Karpas-422 (cell line): ENCODE data around the gene TSHZ2. TPM values are rescaled to one million over a fixed set of nuclear protein-coding genes. Genes with fewer than 3 reads are reported as not detected.

ENCODE experiments used
- DNase-seq: peaks from one replicate; pipeline ENCODE4 v3.0.0-alpha.2; 2015
- H2AFZ ChIP-seq: fragments of 200-600 bp; sonication (generic); 2 replicates; pipeline ENCODE4 v1.6.1; 2014; ENCODE audit warnings: antibody characterized with exemption, low read length, mixed read lengths
- H3K27ac ChIP-seq: fragments of 200-600 bp; sonication (generic); 2 replicates; pipeline ENCODE4 v1.5.1; 2014; ENCODE audit warnings: mild to moderate bottlenecking, low read length, moderate library complexity
- H3K27me3 ChIP-seq: fragments of 200-600 bp; sonication (generic); 2 replicates; pipeline ENCODE4 v1.6.1; 2014; ENCODE audit warnings: low read length, mixed read lengths
- H3K36me3 ChIP-seq: fragments of 200-600 bp; sonication (generic); 2 replicates; pipeline ENCODE4 v1.6.1; 2014; ENCODE audit warnings: low read length, mixed read lengths; ENCODE audit not compliant: insufficient read depth
- H3K4me1 ChIP-seq: fragments of 200-600 bp; sonication (generic); 2 replicates; pipeline ENCODE4 v1.6.1; 2014; ENCODE audit warnings: mild to moderate bottlenecking, low read length, mixed read lengths
- H3K4me2 ChIP-seq: fragments of 200-600 bp; sonication (generic); 2 replicates; pipeline ENCODE4 v1.6.1; 2014; ENCODE audit warnings: low read length, low read depth, mild to moderate bottlenecking; ENCODE audit not compliant: poor library complexity, severe bottlenecking
- H3K4me3 ChIP-seq: fragments of 200-600 bp; sonication (generic); 2 replicates; pipeline ENCODE4 v1.5.1; 2014; ENCODE audit warnings: mild to moderate bottlenecking, antibody characterized with exemption, low read length, mixed read lengths
- H3K79me2 ChIP-seq: fragments of 200-600 bp; sonication (generic); 2 replicates; pipeline ENCODE4 v1.6.1; 2014; ENCODE audit warnings: mild to moderate bottlenecking, low read length, mixed read lengths
- H3K9ac ChIP-seq: fragments of 200-600 bp; sonication (generic); 2 replicates; pipeline ENCODE4 v1.6.0; 2014; ENCODE audit warnings: low read length
- H3K9me2 ChIP-seq: fragments of 200-600 bp; sonication (generic), shearing (Covaris generic); replicated peaks from 2 replicates; pipeline ENCODE4 v1.6.0; 2014; ENCODE audit warnings: mild to moderate bottlenecking, low read length, moderate library complexity; ENCODE audit not compliant: insufficient read depth
- H3K9me3 ChIP-seq: fragments of 300-700, 200-600 bp; sonication (generic); 2 replicates; pipeline ENCODE4 v1.6.1; 2014; ENCODE audit warnings: low read length, mixed read lengths
- H4K20me1 ChIP-seq: fragments of 200-600 bp; sonication (generic); 2 replicates; pipeline ENCODE4 v1.6.1; 2014; ENCODE audit warnings: mild to moderate bottlenecking, antibody characterized with exemption, low read length, low read depth; ENCODE audit not compliant: insufficient read depth
- total RNA-seq: library from RNA; depleted of rRNA; stranded (reverse); fragments of >200 nt; shearing (Covaris generic); gene quantifications from 2 replicates; pipeline ENCODE4 v1.2.3, GENCODE V29; 2014; ENCODE audit warnings: low replicate concordance

The TSHZ2 gene
- total RNA-seq, 1 experiment from 2014 or later: not detected

GRCh38 chr20:53376021-53376420 is 403.9 kb downstream of the TSHZ2 start:
- no peak overlapping the region for H3K4me3 ChIP-seq
- no peaks in the 10 kb centered on the region for H3K79me2 ChIP-seq
- no peaks in the 10 kb centered on the region for H3K27me3 ChIP-seq
- no peak overlapping the region for H2AFZ ChIP-seq
- H3K9me2 ChIP-seq: no peaks in the 10 kb centered on the region
- H3K9ac ChIP-seq: no peak overlapping the region
- H3K4me2 ChIP-seq: no peak overlapping the region
- no peak overlapping the region for H3K27ac ChIP-seq
- no peaks in the 10 kb centered on the region for H4K20me1 ChIP-seq
- no peaks in the 10 kb centered on the region for H3K36me3 ChIP-seq
- peaks cover 10% of the 10 kb centered on the region; the same call in 1 of the 2 replicates for H3K9me3 ChIP-seq
- H3K4me1 ChIP-seq: no peaks in the 10 kb centered on the region
- no peak for DNase-seq

DNA sequence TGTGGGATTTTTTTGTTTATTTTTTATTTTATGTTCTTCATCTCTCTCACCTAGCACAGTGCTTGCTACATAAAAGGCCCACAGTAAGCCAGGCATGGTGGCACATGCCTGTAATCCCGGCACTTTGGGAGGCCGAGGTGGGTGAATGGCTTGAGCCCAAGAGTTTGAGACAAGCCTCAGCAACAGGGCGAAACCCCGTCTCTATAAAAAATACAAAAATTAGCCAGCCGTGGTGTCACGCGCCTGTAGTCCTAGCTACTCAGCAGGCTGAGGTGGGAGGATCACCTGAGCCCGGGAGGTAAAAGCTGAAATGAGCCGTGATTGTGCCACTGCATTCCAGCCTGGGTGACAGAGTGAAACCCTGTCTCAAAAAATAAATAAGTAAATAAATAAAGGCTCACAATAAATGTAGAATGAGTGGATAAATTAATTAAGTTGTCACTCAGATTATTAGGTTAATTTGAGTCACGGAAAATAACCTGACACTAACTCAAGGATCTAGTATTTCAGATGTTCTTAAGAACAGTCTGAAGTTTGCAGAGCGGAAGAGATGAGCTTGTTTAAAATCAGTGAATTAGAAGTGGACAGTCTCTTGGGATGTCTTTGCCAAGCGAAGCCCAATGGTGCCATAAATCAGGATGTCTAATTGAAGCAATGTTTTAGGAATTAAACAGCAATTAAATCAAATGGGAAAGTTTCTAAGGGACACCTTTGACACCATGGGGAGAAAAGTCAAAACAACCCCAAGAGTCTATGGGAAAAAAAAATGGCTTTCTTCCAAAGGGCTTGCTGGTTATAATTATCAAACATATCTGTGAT is 407.1 kb downstream of the TSHZ2 start:
- no peak for DNase-seq
- H3K27me3 ChIP-seq: no peaks in the 10 kb centered on the region
- H3K9me3 ChIP-seq: peaks cover 11% of the 10 kb centered on the region
- H3K9ac ChIP-seq: no peak overlapping the region
- H3K36me3 ChIP-seq: no peaks in the 10 kb centered on the region
- no peaks in the 10 kb centered on the region for H3K9me2 ChIP-seq
- no peaks in the 10 kb centered on the region for H3K79me2 ChIP-seq
- H3K4me2 ChIP-seq: no peak overlapping the region
- H2AFZ ChIP-seq: no peak overlapping the region
- no peaks in the 10 kb centered on the region for H3K4me1 ChIP-seq
- no peak overlapping the region for H3K4me3 ChIP-seq
- no peak overlapping the region for H3K27ac ChIP-seq
- H4K20me1 ChIP-seq: no peaks in the 10 kb centered on the region

DNA sequence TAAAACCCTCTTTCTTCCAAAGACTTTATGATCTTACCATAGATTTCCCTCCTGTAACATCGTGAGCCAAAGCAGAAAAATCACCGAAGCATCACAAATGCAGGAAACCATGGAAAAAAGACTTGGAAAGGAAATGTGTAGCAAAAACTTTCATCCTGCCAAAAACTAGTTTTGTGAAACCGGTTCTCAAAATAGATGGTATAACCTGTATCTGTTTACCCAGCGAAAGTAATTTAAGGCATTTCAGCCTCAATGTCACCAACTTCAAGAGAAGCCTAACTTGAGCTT is 407.6 kb downstream of the TSHZ2 start:
- Histone ChIP-seq H2AFZ (no peak overlapping the region), H3K27ac (no peak overlapping the region), H3K9me2 (no peaks in the 10 kb centered on the region), H4K20me1 (no peaks in the 10 kb centered on the region), H3K79me2 (no peaks in the 10 kb centered on the region), H3K27me3 (no peaks in the 10 kb centered on the region), H3K36me3 (no peaks in the 10 kb centered on the region), H3K9ac (no peak overlapping the region), H3K9me3 (peaks cover 14% of the 10 kb centered on the region), H3K4me1 (no peaks in the 10 kb centered on the region), H3K4me2 (no peak overlapping the region), H3K4me3 (no peak overlapping the region)
- no peak for DNase-seq

DNA sequence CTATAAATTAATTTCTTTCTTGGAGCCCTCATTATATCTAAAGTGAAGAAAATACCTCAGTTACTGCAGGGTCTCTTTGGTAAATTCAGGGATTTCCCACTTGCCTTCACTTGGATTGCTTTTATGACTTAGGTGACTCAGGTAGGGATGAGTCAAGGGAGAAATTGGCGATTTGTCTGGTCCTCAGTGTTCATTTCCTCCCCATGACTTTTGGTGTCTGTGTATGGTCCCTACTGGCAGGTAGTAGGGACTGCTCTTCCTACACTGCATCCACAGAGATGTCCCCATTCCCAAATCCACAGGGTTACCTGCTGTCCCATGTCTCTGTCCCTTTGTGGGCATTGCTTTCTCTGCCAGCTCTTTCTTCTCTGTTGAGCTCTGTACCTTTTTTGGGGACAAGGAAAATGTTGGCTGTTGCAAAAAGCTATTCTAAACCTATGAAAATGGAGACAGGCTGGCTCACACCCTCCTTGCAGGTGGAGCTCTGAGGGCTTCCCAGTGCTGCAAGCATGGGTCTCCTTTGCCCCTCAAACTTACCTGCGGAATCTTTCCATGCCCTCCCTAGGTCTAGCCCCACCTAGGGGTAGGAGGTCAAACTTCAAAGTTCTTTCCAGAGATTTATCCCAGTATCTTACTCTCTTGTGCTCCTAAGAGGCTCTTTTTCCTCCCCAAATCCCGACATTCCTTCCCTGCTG is 409.6 kb downstream of the TSHZ2 start:
- H3K27ac ChIP-seq: no peak overlapping the region
- H3K4me2 ChIP-seq: no peak overlapping the region
- H3K27me3 ChIP-seq: no peaks in the 10 kb centered on the region
- H3K4me1 ChIP-seq: no peaks in the 10 kb centered on the region
- H3K79me2 ChIP-seq: no peaks in the 10 kb centered on the region
- H3K36me3 ChIP-seq: no peaks in the 10 kb centered on the region
- DNase-seq: no peak
- no peak overlapping the region for H3K9ac ChIP-seq
- H3K4me3 ChIP-seq: no peak overlapping the region
- H3K9me3 ChIP-seq: peaks cover 14% of the 10 kb centered on the region
- no peaks in the 10 kb centered on the region for H4K20me1 ChIP-seq
- no peak overlapping the region for H2AFZ ChIP-seq
- H3K9me2 ChIP-seq: no peaks in the 10 kb centered on the region

- H3K4me2 ChIP-seq: no peak overlapping the region
- H3K9me3 ChIP-seq: peaks cover 14% of the 10 kb centered on the region
- H3K4me1 ChIP-seq: no peaks in the 10 kb centered on the region
- no peak overlapping the region for H3K4me3 ChIP-seq
- DNase-seq: no peak
- no peaks in the 10 kb centered on the region for H4K20me1 ChIP-seq
- no peaks in the 10 kb centered on the region for H3K27me3 ChIP-seq
- no peak overlapping the region for H2AFZ ChIP-seq
- no peak overlapping the region for H3K27ac ChIP-seq
- H3K79me2 ChIP-seq: no peaks in the 10 kb centered on the region
- H3K36me3 ChIP-seq: no peaks in the 10 kb centered on the region
- no peaks in the 10 kb centered on the region for H3K9me2 ChIP-seq
- H3K9ac ChIP-seq: no peak overlapping the region
Measured at GRCh38 chr20:53382263-53382844, 410.2 kb downstream of the TSHZ2 start.

GRCh38 chr20:53383916-53384315 is 411.8 kb downstream of the TSHZ2 start:
- DNase-seq: no peak
- Histone ChIP-seq H3K9ac (no peak overlapping the region), H2AFZ (no peak overlapping the region), H3K9me3 (peaks cover 14% of the 10 kb centered on the region), H3K9me2 (no peaks in the 10 kb centered on the region), H3K4me3 (no peak overlapping the region), H3K4me2 (no peak overlapping the region), H4K20me1 (no peaks in the 10 kb centered on the region), H3K36me3 (no peaks in the 10 kb centered on the region), H3K4me1 (no peaks in the 10 kb centered on the region), H3K79me2 (no peaks in the 10 kb centered on the region), H3K27ac (no peak overlapping the region), H3K27me3 (no peaks in the 10 kb centered on the region)

- Histone ChIP-seq H3K36me3 (no peaks in the 10 kb centered on the region), H3K27me3 (no peaks in the 10 kb centered on the region), H3K4me3 (no peak overlapping the region), H3K9ac (no peak overlapping the region), H3K79me2 (no peaks in the 10 kb centered on the region), H4K20me1 (no peaks in the 10 kb centered on the region), H3K27ac (no peak overlapping the region), H3K9me3 (peaks cover 13% of the 10 kb centered on the region), H3K9me2 (no peaks in the 10 kb centered on the region), H3K4me1 (no peaks in the 10 kb centered on the region), H2AFZ (no peak overlapping the region), H3K4me2 (no peak overlapping the region)
- no peak for DNase-seq
Measured at GRCh38 chr20:53384392-53384791, 412.2 kb downstream of the TSHZ2 start.

DNA sequence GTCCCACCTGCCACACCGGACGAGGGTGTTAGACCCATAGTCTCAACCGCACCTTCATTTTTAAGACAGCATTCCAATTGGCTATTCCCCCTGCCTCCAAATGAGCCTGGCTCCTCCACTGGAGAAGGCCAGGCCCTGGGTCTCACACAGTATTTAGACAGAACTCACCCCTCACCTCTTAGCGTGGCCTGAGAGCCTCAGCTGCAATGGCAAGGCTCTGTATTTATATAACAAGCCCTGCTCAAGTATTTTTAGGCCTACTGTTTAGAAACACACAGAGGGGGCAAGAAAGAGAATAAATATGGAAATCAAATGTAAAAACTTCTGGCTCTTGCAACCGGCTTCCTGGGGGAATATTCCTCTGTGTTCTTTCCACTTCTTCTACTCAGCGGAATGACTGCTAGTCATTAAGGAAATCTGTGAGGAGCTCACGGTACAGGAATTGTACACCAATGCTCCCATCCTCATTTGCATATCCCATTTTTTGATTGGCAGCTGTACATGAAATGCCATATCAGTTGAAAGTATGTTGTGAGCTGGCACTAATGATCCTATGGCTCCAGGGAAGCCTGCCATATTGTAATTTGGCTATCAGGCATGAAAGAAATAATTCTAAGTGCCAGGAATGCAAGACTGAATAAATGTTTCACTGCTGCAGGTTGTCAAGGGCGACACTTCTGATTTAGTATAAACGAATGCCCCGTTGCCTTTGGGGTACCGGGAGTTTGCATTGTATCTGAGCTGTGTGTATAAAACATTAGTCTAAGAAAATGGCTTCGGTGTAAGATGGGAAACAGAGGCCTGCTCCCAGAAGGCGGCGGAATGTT is 414.0 kb downstream of the TSHZ2 start:
- Histone ChIP-seq H4K20me1 (no peaks in the 10 kb centered on the region), H2AFZ (no peak overlapping the region), H3K9me3 (peaks cover 11% of the 10 kb centered on the region), H3K4me1 (no peaks in the 10 kb centered on the region), H3K27ac (no peak overlapping the region), H3K9ac (no peak overlapping the region), H3K4me2 (no peak overlapping the region), H3K79me2 (no peaks in the 10 kb centered on the region), H3K36me3 (no peaks in the 10 kb centered on the region), H3K27me3 (no peaks in the 10 kb centered on the region), H3K4me3 (no peak overlapping the region), H3K9me2 (no peaks in the 10 kb centered on the region)
- no peak for DNase-seq
